Measurements from ENCODE around the gene FAM120A. TPM values are rescaled to one million over a fixed set of nuclear protein-coding genes. Genes with fewer than 3 reads are reported as not detected.

Gene FAM120A
- total and polyA plus RNA-seq, 4 donors = 28.3 to 91.0 (median 50.3) TPM

GRCh38 chr9:93471124-93471523, 19.6 kb downstream of the FAM120A start:
- Histone ChIP-seq H3K9me3 (ENCODE audit: control insufficient read depth in 4 of 4, low read length in 3 of 4) (no peaks in the 10 kb centered on the region), H3K4me3 (ENCODE audit: low read depth in 1 of 3, low read length in 3 of 3) (no peak overlapping the region), H3K27ac (ENCODE audit: low read depth in 1 of 2, low read length in 2 of 2) (no peak overlapping the region), H3K4me1 (ENCODE audit: control insufficient read depth in 4 of 4, insufficient read depth in 4 of 4, low read length in 3 of 4) (peaks cover 20 to 27% (median 23%) of the 10 kb centered on the region in 4 donors), H3K27me3 (ENCODE audit: control insufficient read depth in 4 of 4, insufficient read depth in 4 of 4, low read length in 3 of 4) (no peaks in the 10 kb centered on the region), H3K36me3 (ENCODE audit: control insufficient read depth in 4 of 4, insufficient read depth in 3 of 4, low read depth in 1 of 4, low read length in 3 of 4) (no peaks in the 10 kb centered on the region), H3K9ac (ENCODE audit: low read depth in 1 of 2, low read length in 2 of 2) (no peak overlapping the region)
- TF ChIP-seq TAF1 (conservative IDR thresholded peaks at IDR 0.05) = no peak
- no peak for TF ChIP-seq EGR1 (IDR thresholded peaks at IDR 0.05; ENCODE audit: low read depth in 2 of 2)
- TF ChIP-seq, protein P1, sequence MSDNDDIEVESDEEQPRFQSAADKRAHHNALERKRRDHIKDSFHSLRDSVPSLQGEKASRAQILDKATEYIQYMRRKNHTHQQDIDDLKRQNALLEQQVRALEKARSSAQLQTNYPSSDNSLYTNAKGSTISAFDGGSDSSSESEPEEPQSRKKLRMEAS (IDR thresholded peaks at IDR 0.05) = no peak
- TF ChIP-seq FOXA1 (IDR thresholded peaks at IDR 0.05) = no peak
- TF ChIP-seq CTCF (IDR thresholded peaks at IDR 0.05; ENCODE audit: low read depth, low read length, missing input control) = no peak
- TF ChIP-seq GABPA (IDR thresholded peaks at IDR 0.05 in 1 of 2, conservative IDR thresholded peaks at IDR 0.05 in 1 of 2) = no peak
- no peak for TF ChIP-seq HNF4A (conservative IDR thresholded peaks at IDR 0.05)
- TF ChIP-seq JUND (IDR thresholded peaks at IDR 0.05) = no peak
- no peak for TF ChIP-seq SP1 (IDR thresholded peaks at IDR 0.05)
- TF ChIP-seq, protein P2, sequence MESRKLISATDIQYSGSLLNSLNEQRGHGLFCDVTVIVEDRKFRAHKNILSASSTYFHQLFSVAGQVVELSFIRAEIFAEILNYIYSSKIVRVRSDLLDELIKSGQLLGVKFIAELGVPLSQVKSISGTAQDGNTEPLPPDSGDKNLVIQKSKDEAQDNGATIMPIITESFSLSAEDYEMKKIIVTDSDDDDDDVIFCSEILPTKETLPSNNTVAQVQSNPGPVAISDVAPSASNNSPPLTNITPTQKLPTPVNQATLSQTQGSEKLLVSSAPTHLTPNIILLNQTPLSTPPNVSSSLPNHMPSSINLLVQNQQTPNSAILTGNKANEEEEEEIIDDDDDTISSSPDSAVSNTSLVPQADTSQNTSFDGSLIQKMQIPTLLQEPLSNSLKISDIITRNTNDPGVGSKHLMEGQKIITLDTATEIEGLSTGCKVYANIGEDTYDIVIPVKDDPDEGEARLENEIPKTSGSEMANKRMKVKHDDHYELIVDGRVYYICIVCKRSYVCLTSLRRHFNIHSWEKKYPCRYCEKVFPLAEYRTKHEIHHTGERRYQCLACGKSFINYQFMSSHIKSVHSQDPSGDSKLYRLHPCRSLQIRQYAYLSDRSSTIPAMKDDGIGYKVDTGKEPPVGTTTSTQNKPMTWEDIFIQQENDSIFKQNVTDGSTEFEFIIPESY (IDR thresholded peaks at IDR 0.05) = no peak
- no peak for TF ChIP-seq FOXA2 (IDR thresholded peaks at IDR 0.05)
- TF ChIP-seq HNF4G (IDR thresholded peaks at IDR 0.05) = no peak
- TF ChIP-seq RXRA (IDR thresholded peaks at IDR 0.05) = no peak
- TF ChIP-seq NR2F2 (IDR thresholded peaks at IDR 0.05) = no peak
- TF ChIP-seq, protein P3, sequence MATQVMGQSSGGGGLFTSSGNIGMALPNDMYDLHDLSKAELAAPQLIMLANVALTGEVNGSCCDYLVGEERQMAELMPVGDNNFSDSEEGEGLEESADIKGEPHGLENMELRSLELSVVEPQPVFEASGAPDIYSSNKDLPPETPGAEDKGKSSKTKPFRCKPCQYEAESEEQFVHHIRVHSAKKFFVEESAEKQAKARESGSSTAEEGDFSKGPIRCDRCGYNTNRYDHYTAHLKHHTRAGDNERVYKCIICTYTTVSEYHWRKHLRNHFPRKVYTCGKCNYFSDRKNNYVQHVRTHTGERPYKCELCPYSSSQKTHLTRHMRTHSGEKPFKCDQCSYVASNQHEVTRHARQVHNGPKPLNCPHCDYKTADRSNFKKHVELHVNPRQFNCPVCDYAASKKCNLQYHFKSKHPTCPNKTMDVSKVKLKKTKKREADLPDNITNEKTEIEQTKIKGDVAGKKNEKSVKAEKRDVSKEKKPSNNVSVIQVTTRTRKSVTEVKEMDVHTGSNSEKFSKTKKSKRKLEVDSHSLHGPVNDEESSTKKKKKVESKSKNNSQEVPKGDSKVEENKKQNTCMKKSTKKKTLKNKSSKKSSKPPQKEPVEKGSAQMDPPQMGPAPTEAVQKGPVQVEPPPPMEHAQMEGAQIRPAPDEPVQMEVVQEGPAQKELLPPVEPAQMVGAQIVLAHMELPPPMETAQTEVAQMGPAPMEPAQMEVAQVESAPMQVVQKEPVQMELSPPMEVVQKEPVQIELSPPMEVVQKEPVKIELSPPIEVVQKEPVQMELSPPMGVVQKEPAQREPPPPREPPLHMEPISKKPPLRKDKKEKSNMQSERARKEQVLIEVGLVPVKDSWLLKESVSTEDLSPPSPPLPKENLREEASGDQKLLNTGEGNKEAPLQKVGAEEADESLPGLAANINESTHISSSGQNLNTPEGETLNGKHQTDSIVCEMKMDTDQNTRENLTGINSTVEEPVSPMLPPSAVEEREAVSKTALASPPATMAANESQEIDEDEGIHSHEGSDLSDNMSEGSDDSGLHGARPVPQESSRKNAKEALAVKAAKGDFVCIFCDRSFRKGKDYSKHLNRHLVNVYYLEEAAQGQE (IDR thresholded peaks at IDR 0.05) = no peak
- TF ChIP-seq, protein P4, sequence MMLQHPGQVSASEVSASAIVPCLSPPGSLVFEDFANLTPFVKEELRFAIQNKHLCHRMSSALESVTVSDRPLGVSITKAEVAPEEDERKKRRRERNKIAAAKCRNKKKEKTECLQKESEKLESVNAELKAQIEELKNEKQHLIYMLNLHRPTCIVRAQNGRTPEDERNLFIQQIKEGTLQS (IDR thresholded peaks at IDR 0.05) = no peak
- TF ChIP-seq YY1 (IDR thresholded peaks at IDR 0.05) = no peak
- no peak for TF ChIP-seq RAD21 (IDR thresholded peaks at IDR 0.05)
- WGBS = 87% methylated on average over 6 of the region's 6 CpGs
- no peak for DNase-seq (ENCODE audit: low spot score)
